Gastroesophageal sphincter (tissue), 4 donors: ENCODE measurements around the gene SEPTIN11. TPM values are rescaled to one million over a fixed set of nuclear protein-coding genes. Genes with fewer than 3 reads are reported as not detected.

Experiments used
- ATAC-seq: fragments of 150-250 bp; one replicate; pipeline ENCODE4 v1.9.1; 2016; ENCODE audit warnings: mild to moderate bottlenecking, moderate library complexity
- H3K27ac ChIP-seq, 4 donors: fragments of 200-600 bp; sonication (generic) in 3 of 4; 1 replicate in 3 of 4; 2 replicates in 1 of 4; pipeline ENCODE4 v1.5.1; 2016 to 2019
- H3K27me3 ChIP-seq: fragments of 200-600 bp; sonication (generic); one replicate; pipeline ENCODE4 v1.5.1; 2019
- H3K36me3 ChIP-seq, 2 donors: fragments of 200-600 bp; sonication (generic); one replicate each; pipeline ENCODE4 v1.5.1; 2019; ENCODE audit warnings: control low read depth in 1 of 2
- H3K4me1 ChIP-seq, 3 donors: fragments of 200-600 bp; sonication (generic); 1 replicate in 2 of 3; 2 replicates in 1 of 3; pipeline ENCODE4 v1.5.1; 2016 to 2019; ENCODE audit warnings: control low read depth in 2 of 3
- H3K4me3 ChIP-seq, 2 donors: fragments of 200-600 bp; sonication (generic); one replicate each; pipeline ENCODE4 v1.5.1; 2019; ENCODE audit warnings: mild to moderate bottlenecking in 1 of 2, moderate library complexity in 1 of 2
- H3K9me3 ChIP-seq, 3 donors: fragments of 200-600 bp; sonication (generic); one replicate each; pipeline ENCODE4 v1.5.1; 2017 to 2019; ENCODE audit warnings: control low read depth in 2 of 3
- CTCF ChIP-seq, 4 experiments: fragments of 200-600 bp in 2 of 4; fragments of 450-650 bp in 2 of 4; sonication (generic) in 1 of 4; IDR thresholded peaks; one replicate each; pipeline ENCODE4 v1.5.1; 2017 to 2019; ENCODE audit warnings: antibody characterized with exemption in 4 of 4, mild to moderate bottlenecking in 2 of 4, moderate library complexity in 2 of 4
- EP300 ChIP-seq: sonication (generic); formaldehyde crosslinking; IDR thresholded peaks from one replicate; pipeline ENCODE4 v1.6.1; 2017; ENCODE audit warnings: antibody characterized with exemption, mild to moderate bottlenecking
- POLR2A ChIP-seq, 2 donors: fragments of 450-650 bp; IDR thresholded peaks; one replicate each; pipeline ENCODE4 v1.6.1; 2017; ENCODE audit warnings: antibody characterized with exemption in 2 of 2, mild to moderate bottlenecking in 2 of 2, moderate library complexity in 1 of 2
- POLR2AphosphoS5 ChIP-seq: sonication (generic); formaldehyde crosslinking; IDR thresholded peaks from one replicate; pipeline ENCODE4 v1.6.1; 2017; ENCODE audit warnings: antibody characterized with exemption
- WGBS, 2 donors: methylation state at CpG; one replicate each; pipeline ENCODE4 v1.1.5; 2018; ENCODE audit warnings: low coverage in 1 of 2; 5-methylcytosine and 5-hydroxymethylcytosine counted together
- total RNA-seq, 4 donors: library from RNA; depleted of rRNA; stranded (reverse); fragments of >200 nt; gene quantifications; one replicate each; pipeline ENCODE4 v1.1.0, GENCODE V29; 2016

SEPTIN11 gene
- total RNA-seq, 4 donors from 2014 or later = 65.1 to 192 (median 97.8) TPM

DNA sequence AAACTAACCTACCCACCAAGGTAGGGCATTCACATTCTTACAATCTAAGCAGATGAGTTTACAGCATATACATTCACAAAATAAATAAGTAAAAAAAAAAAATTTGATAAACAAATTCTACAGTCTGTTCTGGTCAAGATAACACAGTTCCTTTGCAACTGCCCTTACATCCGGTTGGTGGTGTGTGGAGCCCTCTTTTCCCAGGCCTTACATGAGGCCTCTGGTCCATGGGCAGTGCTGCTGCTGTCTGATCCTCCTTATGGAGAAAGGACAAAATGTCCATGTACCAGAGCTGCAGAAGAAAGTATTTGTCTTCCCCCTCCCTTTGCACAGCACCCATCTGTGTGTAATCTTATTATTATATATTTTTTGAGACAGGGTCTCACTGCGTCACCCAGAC, 2.2 kb upstream of the SEPTIN11 start:
- no peak for ATAC-seq
- Histone ChIP-seq H3K27me3 (no peaks in the 10 kb centered on the region), H3K36me3 (no peaks in the 10 kb centered on the region), H3K4me3 (no peak overlapping the region), H3K9me3 (no peaks in the 10 kb centered on the region), H3K4me1 (peaks cover 0 to 30% (median 15%) of the 10 kb centered on the region in 3 donors), H3K27ac (no peak overlapping the region)
- TF ChIP-seq POLR2AphosphoS5 (no peak), EP300 (no peak), CTCF (IDR thresholded peaks at IDR 0.05) (no peak), POLR2A (IDR thresholded peaks at IDR 0.05) (no peak)
- 62 to 86% methylated on average over 1 to 2 of the region's 2 CpGs for WGBS, 2 donors

DNA sequence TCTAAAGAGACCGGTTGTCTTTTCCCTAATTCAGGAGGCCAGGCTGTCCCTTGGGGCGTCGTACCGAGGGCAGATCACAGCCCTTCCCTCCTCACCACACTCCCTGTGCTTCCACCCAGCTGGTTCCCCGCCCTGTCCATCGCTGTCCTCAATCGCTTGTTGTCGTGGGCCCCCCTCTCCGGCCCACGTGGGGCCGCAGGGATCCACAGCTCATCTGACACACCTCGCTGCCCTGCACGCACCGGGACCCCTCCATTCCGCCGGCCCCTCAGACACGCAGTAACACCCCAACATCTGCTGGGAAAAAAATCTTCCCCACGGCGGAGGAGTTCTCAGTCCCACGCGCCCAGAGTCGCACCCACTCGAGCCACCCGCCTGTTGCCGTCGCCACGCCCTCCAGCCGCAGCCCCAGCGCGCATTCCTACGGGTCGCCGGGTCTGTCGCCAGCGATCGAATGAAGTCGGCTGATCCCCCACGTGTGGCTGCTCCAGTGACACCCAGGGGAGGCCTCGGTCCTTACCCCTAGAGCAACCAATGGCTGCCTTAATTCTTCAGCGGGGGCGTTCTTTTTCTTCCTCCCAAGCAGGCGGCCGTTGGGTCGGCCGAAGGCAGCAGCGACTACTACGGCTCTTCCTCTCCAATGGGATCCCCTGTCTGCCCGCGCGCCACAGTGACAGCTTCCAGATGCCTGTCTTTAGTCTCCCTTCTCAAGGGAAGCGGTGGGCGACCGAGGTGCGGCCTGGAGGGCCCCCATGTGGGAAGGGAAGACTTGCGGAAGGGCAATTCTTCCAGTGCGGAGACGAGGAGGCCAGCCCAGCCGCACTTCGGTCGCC, 893 bp upstream of the SEPTIN11 start:
- TF ChIP-seq POLR2A (IDR thresholded peaks at IDR 0.05) (peak in 1 of 2 donors; percentile 8), EP300 (no peak), POLR2AphosphoS5 (peak; percentile 28), CTCF (IDR thresholded peaks at IDR 0.05) (peak in 1 of 4 experiments; percentile 25)

DNA sequence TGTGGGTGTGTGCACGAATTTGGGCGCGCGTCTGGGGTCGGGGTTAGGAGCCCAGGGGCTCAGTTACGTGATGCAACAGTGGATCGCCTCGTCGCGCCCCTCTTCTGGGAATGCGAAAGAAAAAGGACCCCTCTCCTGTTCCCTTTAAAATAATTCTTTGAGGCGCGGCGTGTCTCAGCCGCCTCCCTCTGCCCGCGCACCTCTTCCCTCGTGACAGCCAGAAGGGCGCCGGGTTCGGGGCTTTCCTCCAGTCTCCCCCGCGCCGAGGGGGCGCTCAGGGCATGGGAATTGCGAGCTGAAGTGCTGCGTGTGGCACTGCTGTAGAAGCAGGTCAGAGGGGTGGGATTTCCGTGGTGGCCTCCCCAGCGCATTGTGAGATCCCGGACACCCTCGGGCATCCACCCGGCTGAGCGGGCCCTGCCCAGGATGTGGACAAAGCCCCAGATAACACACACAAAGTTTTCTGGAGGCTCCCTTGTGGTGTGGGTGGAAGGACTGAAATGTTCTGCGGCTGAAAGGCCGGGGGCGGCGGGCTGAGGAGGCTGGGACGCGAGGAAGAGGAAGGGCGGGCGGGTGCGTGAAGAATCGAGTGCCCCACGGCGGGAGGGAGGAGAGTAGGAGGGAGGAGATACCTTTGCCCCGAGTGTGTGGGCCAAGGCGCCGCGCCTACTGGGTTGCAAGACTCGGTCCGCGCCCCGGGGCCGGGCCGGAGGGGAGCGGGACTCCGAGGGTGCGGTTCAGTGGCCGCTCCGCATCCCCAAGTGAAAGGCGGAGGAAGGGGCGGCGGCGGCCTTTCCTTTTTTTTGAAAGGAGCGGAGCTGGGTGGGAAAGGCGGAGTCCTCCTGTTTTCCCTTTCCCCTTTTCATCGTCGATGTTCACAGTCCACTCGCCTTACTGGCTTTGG, 752 bp downstream of the SEPTIN11 start:
- no peak for TF ChIP-seq CTCF (IDR thresholded peaks at IDR 0.05)
- no peak for TF ChIP-seq EP300
- TF ChIP-seq POLR2AphosphoS5 = no peak
- TF ChIP-seq POLR2A (IDR thresholded peaks at IDR 0.05) = no peak
- Histone ChIP-seq H3K36me3 (no peaks in the 10 kb centered on the region), H3K9me3 (no peaks in the 10 kb centered on the region), H3K4me3 (peak overlapping the region; percentile 58 to 77), H3K27ac (peak overlapping the region; percentile 35 to 95 (median 89)), H3K4me1 (peaks cover 0 to 54% (median 18%) of the 10 kb centered on the region in 3 donors), H3K27me3 (no peaks in the 10 kb centered on the region)
- 0 to 1% methylated on average over 8 to 23 of the region's 69 CpGs for WGBS, 2 donors
- ATAC-seq = peak; percentile 14

More for the DNA sequence above, 893 bp upstream of the SEPTIN11 start:
- Histone ChIP-seq H3K27ac (peak overlapping the region; percentile 66 to 95 (median 89)), H3K4me1 (peaks cover 0 to 43% (median 15%) of the 10 kb centered on the region in 3 donors), H3K9me3 (no peaks in the 10 kb centered on the region), H3K4me3 (peak overlapping the region; percentile 58 to 77), H3K36me3 (no peaks in the 10 kb centered on the region), H3K27me3 (no peaks in the 10 kb centered on the region)
- peak; percentile 57 for ATAC-seq
- no CpG with 5 or more reads among the region's 60 CpGs for WGBS, 2 donors

GRCh38 chr4:76950956-76951671, 1.6 kb downstream of the SEPTIN11 start:
- ATAC-seq = no peak
- Histone ChIP-seq H3K4me3 (peak overlapping the region; percentile 58 to 77), H3K9me3 (no peaks in the 10 kb centered on the region), H3K36me3 (no peaks in the 10 kb centered on the region), H3K27ac (peak overlapping the region; percentile 10 to 95 (median 89)), H3K4me1 (peaks cover 0 to 62% (median 19%) of the 10 kb centered on the region in 3 donors), H3K27me3 (no peaks in the 10 kb centered on the region)
- WGBS, 2 donors = 1 to 5% methylated on average over 12 to 20 of the region's 23 CpGs
- TF ChIP-seq POLR2AphosphoS5 (no peak), POLR2A (IDR thresholded peaks at IDR 0.05) (no peak), EP300 (no peak), CTCF (IDR thresholded peaks at IDR 0.05) (no peak)
